HL-60/S4 treated with phorbol 12-myristate 13-acetate at 8.2 ng/mL for 4 days and 3 days (cell line): Measurements from ENCODE around the gene CNTNAP2.
"Not testable (repeated sequence)": the region's sequence is repeated elsewhere in the genome, so short reads cannot be mapped to it uniquely, and the experiment has no call there.

Source experiments
- in situ Hi-C: fragments of 300-500 bp; cut with MboI; formaldehyde crosslinking; loops from 2 replicates; pipeline ENCODE4 v1.15.0; 2022; ENCODE audit warnings: low sequenced_read_pairs

The CNTNAP2 gene

GRCh38 chr7:148035950-148036349 is 1919.3 kb downstream of the CNTNAP2 start:
- in situ Hi-C loops = no loop called here

GRCh38 chr7:148037044-148037443 is 1920.4 kb downstream of the CNTNAP2 start:
- in situ Hi-C loops = no loop called here

GRCh38 chr7:148041156-148041555 is 1924.6 kb downstream of the CNTNAP2 start:
- in situ Hi-C loops = no loop called here

- in situ Hi-C loops = no loop called here
These were observed 1926.5 kb downstream of the CNTNAP2 start for GRCh38 chr7:148042935-148043631.

- in situ Hi-C loops = no loop called here
These were observed 1927.6 kb downstream of the CNTNAP2 start for GRCh38 chr7:148044173-148044572.

GRCh38 chr7:148045521-148045920 is 1928.9 kb downstream of the CNTNAP2 start:
- in situ Hi-C loops = no loop called here

- in situ Hi-C loops = no loop called here
These were observed 1932.5 kb downstream of the CNTNAP2 start for GRCh38 chr7:148049068-148049467.

- in situ Hi-C loops = no loop called here
These were observed 1934.0 kb downstream of the CNTNAP2 start for GRCh38 chr7:148050492-148051158.

GRCh38 chr7:148056406-148056805 is 1939.8 kb downstream of the CNTNAP2 start:
- in situ Hi-C loops = no loop called here

- in situ Hi-C loops = no loop called here
These were observed 1941.5 kb downstream of the CNTNAP2 start for GRCh38 chr7:148058092-148058491.

- in situ Hi-C loops = no loop called here
These were observed 1942.2 kb downstream of the CNTNAP2 start for GRCh38 chr7:148058753-148059152.

- in situ Hi-C loops = no loop called here
These were observed 1944.1 kb downstream of the CNTNAP2 start for GRCh38 chr7:148060724-148061123.

- in situ Hi-C loops = not testable (repeated sequence)
These were observed 1961.5 kb downstream of the CNTNAP2 start for GRCh38 chr7:148078111-148078510.

GRCh38 chr7:148079206-148080080 is 1962.8 kb downstream of the CNTNAP2 start:
- in situ Hi-C loops = no loop called here

- in situ Hi-C loops = no loop called here
These were observed 1966.8 kb downstream of the CNTNAP2 start for GRCh38 chr7:148083448-148083847.

GRCh38 chr7:148084138-148084537 is 1967.5 kb downstream of the CNTNAP2 start:
- in situ Hi-C loops = no loop called here

- in situ Hi-C loops = no loop called here
These were observed 1975.3 kb downstream of the CNTNAP2 start for GRCh38 chr7:148091882-148092281.

- in situ Hi-C loops = no loop called here
These were observed 1977.0 kb downstream of the CNTNAP2 start for GRCh38 chr7:148093375-148094166.

- in situ Hi-C loops = no loop called here
These were observed 1978.5 kb downstream of the CNTNAP2 start for GRCh38 chr7:148095066-148095465.

- in situ Hi-C loops = no loop called here
These were observed 1987.6 kb downstream of the CNTNAP2 start for GRCh38 chr7:148104136-148104716.
